H1 (cell line): ENCODE results near the gene FAR2. TPM values are rescaled to one million over a fixed set of nuclear protein-coding genes. Genes with fewer than 3 reads are reported as not detected.

Experiments used
- CTCF ChIA-PET: fragments of 300-600 bp; sonication (Branson Sonifier 250); formaldehyde crosslinking; loops from one replicate; lab custom pipeline; 2021; ENCODE audit not compliant: partially characterized antibody; lab: Charles Lee
- POLR2A ChIA-PET: fragments of 300-600 bp; sonication (Branson Sonifier 250); formaldehyde crosslinking; loops from one replicate; lab custom pipeline; 2021; ENCODE audit warnings: inconsistent platforms; ENCODE audit not compliant: partially characterized antibody; lab: Charles Lee
- DNase-seq, 2 experiments: peaks; one replicate each; pipeline versions ENCODE4 v3.0.0 to v3.0.0-alpha.2; 2010 to 2022; ENCODE audit warnings: low spot score in 2 of 2, low read depth in 1 of 2, mixed read lengths in 1 of 2
- FAIRE-seq: peaks from 2 replicates; lab custom pipeline; 2011; peaks lifted over from hg19 to GRCh38; lab: Jason Lieb, UNC
- H2AFZ ChIP-seq: 2 replicates; pipeline ENCODE4 v1.8.1; 2012; ENCODE audit warnings: low read length, inconsistent platforms
- H2AK5ac ChIP-seq: 2 replicates; pipeline ENCODE4 v1.6.1; 2013; ENCODE audit warnings: low read depth, low read length
- H2BK120ac ChIP-seq: replicated peaks from 2 replicates; pipeline ENCODE3; 2013; ENCODE audit warnings: low read depth, low read length, inconsistent platforms
- H2BK12ac ChIP-seq: 2 replicates; pipeline ENCODE4 v1.6.1; 2013; ENCODE audit warnings: low read depth, low read length
- H2BK15ac ChIP-seq: 2 replicates; pipeline ENCODE4 v1.6.1; 2013; ENCODE audit warnings: low read length
- H2BK20ac ChIP-seq: 2 replicates; pipeline ENCODE4 v1.6.1; 2013; ENCODE audit warnings: low read length
- H2BK5ac ChIP-seq: 2 replicates; pipeline ENCODE4 v1.6.1; 2013; ENCODE audit warnings: low read depth, low read length
- H3K14ac ChIP-seq: 2 replicates; pipeline ENCODE4 v1.6.1; 2013; ENCODE audit warnings: inconsistent platforms; ENCODE audit not compliant: insufficient read length
- H3K18ac ChIP-seq: 2 replicates; pipeline ENCODE4 v1.6.1; 2013; ENCODE audit warnings: low read length; ENCODE audit errors: extremely low read depth
- H3K23ac ChIP-seq: 2 replicates; pipeline ENCODE4 v1.6.1; 2013; ENCODE audit warnings: inconsistent platforms; ENCODE audit not compliant: insufficient read length
- H3K23me2 ChIP-seq: 2 replicates; pipeline ENCODE4 v1.6.1; 2013; ENCODE audit warnings: low read depth, low read length
- H3K27ac ChIP-seq: 2 replicates; pipeline ENCODE4 v1.6.1; 2011; ENCODE audit warnings: low read depth, low read length, inconsistent platforms
- H3K27me3 ChIP-seq, 4 experiments: replicated peaks in 1 of 4; 1 replicate in 1 of 4; 2 replicates in 3 of 4; pipeline versions ENCODE4 v1.6.1 to v1.8.1; 2011 to 2013; ENCODE audit warnings: low read length in 3 of 4, mild to moderate bottlenecking in 3 of 4, inconsistent platforms in 2 of 4, mixed read lengths in 2 of 4, moderate library complexity in 1 of 4; ENCODE audit not compliant: control insufficient read depth in 3 of 4, insufficient read depth in 3 of 4; ENCODE audit errors: extremely low read depth in 1 of 4
- H3K36me3 ChIP-seq, 4 experiments: 2 replicates each; pipeline versions ENCODE4 v1.6.1 to v1.8.1; 2011 to 2013; ENCODE audit warnings: mild to moderate bottlenecking in 4 of 4, low read length in 3 of 4, moderate library complexity in 2 of 4, control low read depth in 1 of 4, inconsistent platforms in 1 of 4; ENCODE audit not compliant: insufficient read depth in 4 of 4, control insufficient read depth in 2 of 4
- H3K4ac ChIP-seq: replicated peaks from 2 replicates; pipeline ENCODE3; 2013; ENCODE audit warnings: low read length, low read depth, mixed read lengths, inconsistent platforms; ENCODE audit not compliant: insufficient read length
- H3K4me1 ChIP-seq, 4 experiments: replicated peaks in 1 of 4; 1 replicate in 1 of 4; 2 replicates in 3 of 4; pipeline versions ENCODE4 v1.6.1 to v1.8.1; 2011 to 2013; ENCODE audit warnings: low read length in 3 of 4, inconsistent platforms in 2 of 4, mixed read lengths in 1 of 4; ENCODE audit not compliant: insufficient read depth in 4 of 4, control insufficient read depth in 3 of 4
- H3K4me2 ChIP-seq, 2 experiments: 2 replicates each; pipeline versions ENCODE4 v1.6.1 to v1.8.1; 2011 to 2013; ENCODE audit warnings: low read depth in 2 of 2, low read length in 2 of 2, control low read depth in 1 of 2, inconsistent platforms in 1 of 2, mild to moderate bottlenecking in 1 of 2; ENCODE audit not compliant: insufficient read depth in 1 of 2
- H3K4me3 ChIP-seq, 4 experiments: fragments of 200-600, 300-600 bp in 1 of 4; sonication (generic), shearing (Covaris generic), sonication (Bioruptor Twin) in 1 of 4; 2 replicates each; pipeline versions ENCODE4 v1.5.1 to v1.8.1; 2011 to 2016; ENCODE audit warnings: low read length in 4 of 4, low read depth in 3 of 4, control low read depth in 2 of 4, inconsistent platforms in 2 of 4, mild to moderate bottlenecking in 2 of 4, mixed read lengths in 1 of 4, moderate library complexity in 1 of 4; ENCODE audit not compliant: insufficient read depth in 2 of 4; ENCODE audit errors: extremely low read depth in 1 of 4
- H3K56ac ChIP-seq: replicated peaks from 2 replicates; pipeline ENCODE3; 2013; ENCODE audit warnings: low read depth, mild to moderate bottlenecking, mixed read lengths, low read length, inconsistent platforms; ENCODE audit not compliant: insufficient read length
- H3K79me1 ChIP-seq: 2 replicates; pipeline ENCODE4 v1.6.1; 2013; ENCODE audit warnings: low read depth, low read length, control low read depth
- H3K79me2 ChIP-seq, 2 experiments: 2 replicates each; pipeline versions ENCODE4 v1.6.1 to v1.8.1; 2012 to 2013; ENCODE audit warnings: low read length in 2 of 2, mild to moderate bottlenecking in 2 of 2, inconsistent platforms in 1 of 2; ENCODE audit not compliant: insufficient read depth in 2 of 2, control insufficient read depth in 1 of 2
- H3K9ac ChIP-seq, 4 experiments: replicated peaks in 1 of 4; 1 replicate in 1 of 4; 2 replicates in 3 of 4; pipeline versions ENCODE4 v1.6.1 to v1.8.1; 2011 to 2013; ENCODE audit warnings: low read depth in 3 of 4, low read length in 3 of 4, control low read depth in 2 of 4, mild to moderate bottlenecking in 2 of 4, moderate library complexity in 2 of 4, inconsistent platforms in 1 of 4; ENCODE audit errors: extremely low read depth in 1 of 4
- H3K9me3 ChIP-seq, 2 experiments: 2 replicates each; pipeline versions ENCODE4 v1.6.1 to v1.8.1; 2012 to 2013; ENCODE audit warnings: mild to moderate bottlenecking in 2 of 2, moderate library complexity in 2 of 2, control low read depth in 1 of 2, inconsistent platforms in 1 of 2, low read depth in 1 of 2, low read length in 1 of 2, mixed read lengths in 1 of 2; ENCODE audit not compliant: insufficient read depth in 2 of 2
- H4K20me1 ChIP-seq, 2 experiments: replicated peaks in 1 of 2; 2 replicates each; pipeline versions ENCODE3 to v1.8.1; 2011 to 2013; ENCODE audit warnings: inconsistent platforms in 2 of 2, low read length in 2 of 2, mild to moderate bottlenecking in 1 of 2; ENCODE audit not compliant: insufficient read depth in 2 of 2, control insufficient read depth in 1 of 2
- H4K5ac ChIP-seq: 2 replicates; pipeline ENCODE4 v1.6.1; 2013; ENCODE audit warnings: low read length, low read depth, mixed read lengths, inconsistent platforms; ENCODE audit not compliant: insufficient read length
- H4K8ac ChIP-seq: 2 replicates; pipeline ENCODE4 v1.8.0; 2013; ENCODE audit warnings: mild to moderate bottlenecking, moderate library complexity, low read length, inconsistent platforms; ENCODE audit not compliant: insufficient read depth; ENCODE audit errors: extremely low read depth
- H4K91ac ChIP-seq: replicated peaks from 2 replicates; pipeline ENCODE3; 2013; ENCODE audit warnings: low read length, mixed read lengths, inconsistent platforms; ENCODE audit not compliant: insufficient read length
- CBX5 ChIP-seq: fragments of 300-800, 300-1000 bp; sonication (generic); IDR thresholded peaks from 2 replicates; pipeline ENCODE4 v1.7.1; 2016; ENCODE audit warnings: antibody characterized with exemption, low read length, low read depth
- CREB1 ChIP-seq: IDR thresholded peaks from 2 replicates; pipeline ENCODE4 v1.6.1; 2012; ENCODE audit warnings: inconsistent platforms
- EP300 ChIP-seq, 2 experiments: IDR thresholded peaks; 1 replicate in 1 of 2; 2 replicates in 1 of 2; pipeline ENCODE4 v1.6.1; 2011 to 2012; ENCODE audit warnings: low read depth in 2 of 2, low read length in 2 of 2, mild to moderate bottlenecking in 2 of 2, borderline replicate concordance in 1 of 2, inconsistent platforms in 1 of 2, moderate library complexity in 1 of 2
- EZH2 ChIP-seq: fragments of 200-600 bp; sonication (generic); IDR thresholded peaks from 2 replicates; pipeline ENCODE4 v1.7.1; 2012; ENCODE audit warnings: low read depth, mild to moderate bottlenecking, moderate library complexity, low read length, inconsistent platforms; ENCODE audit not compliant: severe bottlenecking
- PHF8 ChIP-seq: fragments of 200-600 bp; sonication (generic); conservative IDR thresholded peaks from 2 replicates; pipeline ENCODE4 v1.7.1; 2012; ENCODE audit warnings: low read depth, mild to moderate bottlenecking, inconsistent platforms, low read length, moderate library complexity
- ZNF274 ChIP-seq: IDR thresholded peaks from 2 replicates; pipeline ENCODE4 v1.7.0; 2012; ENCODE audit warnings: low read length, borderline replicate concordance; ENCODE audit errors: extremely low read depth
- WGBS, 2 experiments: shearing (Covaris generic) in 1 of 2; methylation state at CpG; one replicate each; pipeline versions ENCODE4 v1.1.6 to v1.1.7; 2013 to 2015; ENCODE audit warnings: low lambda C conversion rate in 2 of 2, mixed read lengths in 2 of 2, inconsistent platforms in 1 of 2, low coverage in 1 of 2, missing lambda C conversion rate in 1 of 2; ENCODE audit not compliant: insufficient replicate concordance in 2 of 2, insufficient coverage in 1 of 2, insufficient read length in 1 of 2; ENCODE audit errors: extremely low coverage in 1 of 2, missing lambda C conversion rate in 1 of 2; 5-methylcytosine and 5-hydroxymethylcytosine counted together
- polyA plus RNA-seq, 7 experiments: library from polyadenylated mRNA; depleted of rRNA in 3 of 7; stranded (reverse) in 5 of 7; unstranded in 2 of 7; fragments of >200 nt in 5 of 7; fragments of 200-250 nt in 2 of 7; gene quantifications; 1 replicate in 5 of 7; 2 replicates in 1 of 7; 4 replicates in 1 of 7; pipeline versions ENCODE4 v1.2.1 to v1.2.3, GENCODE V29; 2011 to 2013; ENCODE audit warnings: missing spikeins in 2 of 7, mixed read lengths in 2 of 7
- total RNA-seq: library from RNA; stranded (reverse); fragmentation: NEBNext Ultra II Directional; extraction: Animal tissue kit (Norgen Biotek cat#: 25700); gene quantifications from 2 replicates; pipeline ENCODE4 v1.2.1, GENCODE V29; 2021

FAR2 gene
- total and polyA plus RNA-seq, 2 of the 8 experiments (the other 6 are each of a cell fraction or from before 2014, with no cell fraction given) = 24.0 to 24.1 TPM

GRCh38 chr12:29374913-29375312, 225.8 kb downstream of the FAR2 start:
- Histone ChIP-seq H2BK12ac (no peak overlapping the region), H3K27ac (no peak overlapping the region), H3K23me2 (peaks cover 1% of the 10 kb centered on the region; the same call in 1 of the 2 replicates), H3K9ac (no peak overlapping the region), H3K23ac (no peak overlapping the region), H2BK5ac (no peak overlapping the region), H3K27me3 (no peaks in the 10 kb centered on the region), H4K5ac (no peak overlapping the region), H3K56ac (no peak overlapping the region), H2BK120ac (no peak overlapping the region), H3K4ac (no peak overlapping the region), H2BK15ac (no peak overlapping the region), H3K18ac (no peak overlapping the region), H3K79me2 (peaks cover 0 to 71% of the 10 kb centered on the region in 2 experiments; a peak in 2 of 4 replicates), H2AK5ac (no peak overlapping the region), H3K4me3 (no peak overlapping the region), H3K4me1 (no peaks in the 10 kb centered on the region), H3K14ac (no peak overlapping the region), H4K8ac (no peak overlapping the region), H4K91ac (no peak overlapping the region), H3K9me3 (no peaks in the 10 kb centered on the region), H3K36me3 (peaks cover 0 to 15% (median 0%) of the 10 kb centered on the region in 4 experiments; a peak in 2 of 8 replicates), H2AFZ (no peak overlapping the region), H3K4me2 (no peak overlapping the region), H2BK20ac (no peak overlapping the region), H3K79me1 (peaks cover 4% of the 10 kb centered on the region; the same call in 1 of the 2 replicates), H4K20me1 (peaks cover 0 to 4% of the 10 kb centered on the region in 2 experiments)
- POLR2A ChIA-PET = interaction anchor here (0.9 kb wide), 1 partner anchor 13 kb away, joined by 3 read pairs; no protein-coding TSS in a partner anchor
- FAIRE-seq (no peak), DNase-seq (no peak)
- CTCF ChIA-PET = no interaction called here
- 81 to 100% methylated on average over 2 to 4 of the region's 4 CpGs for WGBS, 2 experiments
- no peak for TF ChIP-seq EP300 (IDR thresholded peaks at IDR 0.05; ENCODE audit: borderline replicate concordance in 1 of 2, low read depth in 2 of 2, low read length in 2 of 2)
- no peak for TF ChIP-seq PHF8
- TF ChIP-seq EZH2 = no peak
- TF ChIP-seq ZNF274 = no peak
- TF ChIP-seq CBX5 = no peak
- no peak for TF ChIP-seq CREB1
